ENCODE data around the gene SYNE1. TPM values are rescaled to one million over a fixed set of nuclear protein-coding genes. Genes with fewer than 3 reads are reported as not detected.
"Not testable (repeated sequence)": the region's sequence is repeated elsewhere in the genome, so short reads cannot be mapped to it uniquely, and the experiment has no call there.

The SYNE1 gene
- total RNA-seq, 1 donor from 2014 or later = 31.3 TPM

DNA sequence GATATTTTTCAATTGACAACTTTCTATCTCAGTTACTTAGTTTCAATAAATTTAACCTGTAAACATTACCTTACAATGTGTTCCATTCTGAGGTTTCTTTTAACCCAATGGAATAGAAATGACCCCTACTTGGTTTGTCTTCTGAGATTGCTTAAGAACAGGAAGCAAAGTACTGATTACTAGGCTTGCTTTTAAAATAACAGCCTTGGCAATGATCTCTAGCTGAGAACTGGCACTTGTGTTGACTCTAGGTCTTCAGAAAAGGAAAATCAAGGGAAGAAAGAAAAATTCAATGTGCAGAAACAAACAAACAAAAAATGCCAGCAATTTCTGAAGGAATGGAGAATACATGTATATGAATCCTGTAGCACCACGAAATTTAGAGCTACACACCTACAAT lies 66.1 kb downstream of the SYNE1 start:
- ATAC-seq (no peak), DNase-seq (ENCODE audit: low spot score) (no peak)

DNA sequence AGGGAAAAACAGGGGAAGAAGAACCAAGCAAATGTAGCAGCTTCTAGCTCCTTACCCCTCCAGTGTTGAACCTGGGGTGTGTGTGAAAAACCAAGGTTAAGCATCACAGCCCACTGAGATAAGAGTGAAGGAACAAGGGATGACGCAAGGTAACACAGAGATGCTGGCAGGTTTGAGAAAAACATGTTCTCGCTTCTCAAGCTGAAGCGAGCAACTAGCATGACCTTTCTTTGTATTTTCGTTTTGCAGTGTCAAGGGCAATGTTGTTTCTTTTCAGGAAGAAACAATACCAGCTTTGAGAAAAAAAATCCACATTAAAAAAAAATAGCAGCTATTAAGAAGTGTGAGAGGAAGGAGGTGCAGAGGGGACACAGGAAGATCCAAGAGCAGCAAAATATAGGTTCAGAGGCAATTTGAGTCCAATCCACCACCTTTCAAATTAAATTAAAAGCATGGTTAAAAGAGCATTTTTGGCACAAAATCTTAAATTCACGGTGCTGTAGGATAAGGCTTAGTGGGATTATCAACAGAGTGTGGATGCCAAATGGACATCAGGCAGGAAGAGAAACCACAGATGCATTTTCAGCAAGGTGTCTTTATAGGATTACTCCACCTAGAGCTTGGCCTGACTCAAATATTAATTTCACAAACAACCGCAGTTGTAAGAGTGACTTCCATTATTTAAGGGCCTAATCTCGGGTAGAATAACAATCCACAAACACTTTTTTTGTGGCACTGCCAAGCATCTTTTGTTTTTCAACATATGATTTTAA lies 70.9 kb downstream of the SYNE1 start:
- no peak for ATAC-seq
- no peak for DNase-seq (ENCODE audit: low spot score)

DNA sequence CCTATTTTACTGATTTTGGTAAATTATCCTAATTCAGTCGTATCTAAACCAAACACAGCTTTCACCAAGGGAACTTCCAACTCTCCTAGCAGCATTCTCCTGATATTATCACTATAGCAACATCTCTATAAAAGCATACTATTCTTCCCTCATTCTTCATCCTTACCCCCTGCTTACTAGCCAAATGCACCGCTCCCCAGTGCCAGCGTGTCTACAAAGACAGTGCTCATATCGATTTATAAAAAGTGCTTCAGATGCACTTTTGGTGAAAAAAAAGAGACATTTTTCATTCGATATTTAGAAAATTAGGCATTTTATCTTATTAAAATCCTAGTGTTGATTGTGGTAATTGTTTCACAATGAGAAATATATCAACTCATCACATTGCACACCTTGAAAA lies 74.0 kb downstream of the SYNE1 start:
- ATAC-seq (no peak), DNase-seq (ENCODE audit: low spot score) (no peak)

DNA sequence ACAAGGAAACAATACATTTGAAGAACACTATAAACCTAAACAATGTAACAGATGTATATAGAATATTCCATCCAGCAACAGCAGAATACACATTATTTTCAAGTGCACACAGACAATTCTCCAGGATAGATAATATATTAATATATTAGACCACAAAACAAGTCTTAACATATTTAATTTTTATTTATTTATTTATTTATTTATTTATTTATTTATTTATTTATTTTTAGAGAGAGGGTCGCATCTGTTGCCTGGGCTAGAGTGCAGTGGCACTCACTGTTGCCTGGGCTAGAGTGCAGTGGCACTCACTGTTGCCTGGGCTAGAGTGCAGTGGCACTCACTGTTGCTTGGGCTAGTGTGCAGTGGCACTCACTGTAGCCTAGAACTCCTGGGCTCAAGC lies 78.4 kb downstream of the SYNE1 start:
- DNase-seq (ENCODE audit: low spot score); ATAC-seq: not testable (repeated sequence)

DNA sequence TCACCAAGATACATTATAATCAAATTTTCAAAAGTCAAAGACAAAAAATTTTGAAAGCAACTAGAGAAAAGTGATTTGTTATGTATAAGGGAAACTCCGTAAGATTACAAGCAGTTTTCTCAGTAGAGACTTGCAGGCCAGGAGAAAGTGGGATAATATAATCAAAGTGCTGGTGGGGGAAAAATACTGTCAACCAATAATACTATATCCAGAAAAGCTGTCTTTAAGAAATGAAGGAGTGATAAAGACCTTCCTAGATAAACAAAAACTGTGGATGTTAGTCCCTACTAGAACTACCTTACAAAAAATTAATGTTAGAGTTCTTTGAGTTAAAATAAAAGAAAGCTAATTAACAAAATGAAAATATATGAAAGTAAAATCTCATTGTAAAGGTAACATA lies 79.7 kb downstream of the SYNE1 start:
- DNase-seq (ENCODE audit: low spot score) (no peak), ATAC-seq (no peak)

DNA sequence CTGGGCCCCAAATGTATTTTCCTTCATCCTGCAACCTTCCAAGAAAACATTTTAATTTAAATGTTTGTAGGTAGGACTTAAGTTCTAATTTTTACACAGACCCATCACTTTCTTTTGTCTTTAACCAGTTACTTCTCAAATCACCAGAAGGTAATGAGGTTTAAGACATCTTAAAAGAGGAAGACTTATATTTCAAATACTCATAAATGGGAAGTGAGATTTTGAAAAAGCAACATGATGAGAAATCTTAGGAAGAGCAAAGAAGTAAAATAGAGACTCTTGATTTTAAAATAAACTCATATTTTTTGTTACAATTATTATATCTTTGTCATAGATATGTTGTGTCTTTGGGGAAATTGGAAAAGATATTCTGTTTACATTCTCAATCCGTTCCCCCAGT lies 82.3 kb downstream of the SYNE1 start:
- DNase-seq (ENCODE audit: low spot score) = no peak
- ATAC-seq = no peak

DNA sequence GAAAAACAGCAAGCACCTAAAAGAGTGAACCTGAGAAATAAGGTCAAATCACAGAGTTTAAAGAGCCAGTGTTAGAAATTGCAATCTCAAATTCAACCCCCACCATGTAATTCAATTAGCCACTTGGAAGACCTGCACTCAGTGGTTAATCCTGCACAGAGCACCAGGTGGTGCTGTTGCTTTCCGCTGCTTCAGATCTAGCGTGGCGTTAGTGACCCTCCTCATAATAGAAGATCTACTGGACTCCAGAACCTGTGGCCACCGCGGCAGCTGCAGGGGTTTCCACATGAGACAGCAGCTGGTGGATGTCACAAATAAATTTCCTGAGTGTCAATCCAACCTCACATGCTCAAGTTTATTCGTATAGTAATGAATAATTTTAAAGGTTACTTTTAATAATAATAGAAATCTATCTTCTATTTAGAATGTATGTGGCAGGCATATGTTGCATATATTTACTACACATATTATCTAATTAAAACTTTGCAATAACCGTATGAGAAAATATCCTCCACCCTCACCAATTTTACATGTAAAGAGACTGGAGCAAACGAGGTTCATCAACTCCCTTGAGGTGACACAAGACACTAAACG lies 84.4 kb downstream of the SYNE1 start:
- DNase-seq (ENCODE audit: low spot score) (peak; percentile 61), ATAC-seq (peak; percentile 95)

DNA sequence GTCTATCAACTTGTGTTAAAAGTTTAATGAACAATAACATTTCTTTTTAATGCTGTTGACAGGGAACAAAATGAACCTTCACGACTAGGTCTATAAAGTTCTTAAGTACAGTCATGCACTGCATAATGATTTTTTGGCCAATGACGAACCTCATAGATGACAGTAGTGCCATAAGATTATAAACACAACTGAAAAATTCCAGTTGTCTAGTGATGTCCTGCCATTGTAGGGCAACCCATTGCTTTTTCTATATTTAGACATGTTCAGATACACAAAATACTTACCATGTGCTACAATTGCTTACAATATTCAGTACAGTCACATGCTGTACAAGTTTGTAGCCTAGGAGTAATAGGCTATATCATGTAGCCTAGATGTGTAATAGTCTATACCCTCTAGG lies 93.6 kb downstream of the SYNE1 start:
- no peak for ATAC-seq
- no peak for DNase-seq (ENCODE audit: low spot score)

DNA sequence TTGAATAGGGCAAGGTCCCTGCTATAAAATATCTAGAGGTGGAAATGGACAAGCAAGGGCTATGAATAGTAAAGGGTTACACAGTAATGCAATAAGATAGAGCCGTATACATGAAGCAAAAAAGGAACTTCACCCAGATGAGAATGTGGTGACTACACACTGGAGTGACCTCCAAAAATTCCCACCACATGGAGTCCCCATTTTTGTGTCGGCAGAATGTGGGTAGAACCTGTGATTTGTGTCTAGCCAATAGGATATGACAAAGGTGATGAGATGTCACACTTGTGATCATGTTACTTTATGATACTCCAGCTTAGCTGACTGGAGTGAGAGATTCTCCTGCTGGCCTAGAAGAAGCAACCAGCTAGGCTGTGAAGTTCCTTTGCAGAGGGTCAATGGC lies 96.8 kb downstream of the SYNE1 start:
- no peak for ATAC-seq

DNA sequence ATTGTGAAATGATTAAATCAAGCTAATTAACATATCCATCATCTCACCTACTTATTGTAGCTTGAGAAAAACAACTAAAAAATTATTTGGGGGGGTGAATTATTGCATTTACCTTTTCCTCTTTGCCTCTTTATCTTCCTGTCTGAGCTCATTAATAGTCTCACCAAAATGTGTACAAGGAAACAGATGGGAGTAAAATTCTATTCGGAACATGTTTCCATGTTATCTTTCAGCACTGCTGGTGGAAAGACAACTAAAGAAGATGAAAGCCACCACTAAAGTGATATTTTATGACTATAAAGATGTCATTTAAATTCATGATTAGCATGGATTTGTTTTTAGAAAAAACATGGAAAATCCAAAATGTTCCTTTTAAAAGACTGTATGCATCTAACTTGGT lies 102.6 kb downstream of the SYNE1 start:
- DNase-seq (ENCODE audit: low spot score) (no peak), ATAC-seq (no peak)

More for the DNA sequence above, 96.8 kb downstream of the SYNE1 start:
- DNase-seq (ENCODE audit: low spot score) = no peak

DNA sequence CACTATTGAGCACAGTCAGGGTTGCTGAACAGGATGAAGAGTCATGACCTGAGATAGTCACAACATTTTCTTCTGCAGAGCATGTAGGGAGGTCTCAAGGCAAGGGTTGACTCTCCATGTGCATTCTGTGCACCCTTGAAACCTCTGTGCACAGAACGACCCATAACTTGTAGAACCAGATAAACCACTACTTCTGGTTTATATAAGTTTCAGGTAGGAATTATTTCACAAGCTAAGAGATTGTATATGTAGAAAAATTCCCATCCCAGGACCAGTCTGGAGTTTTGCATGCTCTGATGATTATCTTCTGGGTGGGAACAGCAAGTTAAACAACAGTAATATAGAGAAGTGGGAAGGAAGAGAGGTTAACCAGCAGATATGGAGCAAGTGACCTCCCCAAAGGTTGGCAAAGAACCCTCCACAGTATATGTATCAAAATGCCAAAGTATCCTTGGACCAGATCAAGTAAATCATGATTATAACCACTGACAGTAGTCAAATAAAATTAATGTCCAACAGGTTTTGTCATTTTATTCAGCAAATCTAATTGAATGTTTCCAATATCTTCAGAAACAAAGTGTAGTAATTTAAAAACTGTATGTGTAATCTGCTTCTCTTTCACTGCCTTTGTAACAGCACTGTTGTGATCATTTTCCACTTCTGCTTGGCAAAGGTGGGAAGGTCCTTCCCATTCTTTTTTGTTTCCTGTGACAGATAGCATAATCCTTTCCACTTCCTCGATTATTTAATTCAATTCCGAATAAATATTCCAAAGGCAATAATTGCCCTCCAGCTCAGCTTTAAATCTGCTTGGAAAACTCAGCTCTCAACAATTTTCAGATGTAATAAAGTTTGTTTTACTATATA lies 104.4 kb downstream of the SYNE1 start:
- no peak for DNase-seq (ENCODE audit: low spot score)
- no peak for ATAC-seq

DNA sequence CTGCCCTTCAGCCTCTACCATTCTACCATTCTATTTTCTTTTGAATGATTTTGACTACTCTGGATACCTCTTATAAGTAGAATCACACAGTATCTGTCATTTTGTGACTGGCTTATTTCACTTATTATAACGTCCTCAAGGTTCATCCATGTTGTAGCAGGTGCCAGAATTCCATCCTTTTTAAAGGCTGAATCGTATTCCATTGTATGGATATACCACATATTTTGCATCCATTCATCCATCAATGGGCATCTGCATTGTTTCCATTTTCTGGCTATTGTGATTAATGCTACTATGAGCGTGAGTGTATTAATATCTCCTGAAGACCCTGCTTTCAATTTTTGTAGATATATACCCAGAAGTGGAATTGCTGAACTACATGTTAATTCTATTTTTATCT lies 105.5 kb downstream of the SYNE1 start:
- ATAC-seq = no peak

DNA sequence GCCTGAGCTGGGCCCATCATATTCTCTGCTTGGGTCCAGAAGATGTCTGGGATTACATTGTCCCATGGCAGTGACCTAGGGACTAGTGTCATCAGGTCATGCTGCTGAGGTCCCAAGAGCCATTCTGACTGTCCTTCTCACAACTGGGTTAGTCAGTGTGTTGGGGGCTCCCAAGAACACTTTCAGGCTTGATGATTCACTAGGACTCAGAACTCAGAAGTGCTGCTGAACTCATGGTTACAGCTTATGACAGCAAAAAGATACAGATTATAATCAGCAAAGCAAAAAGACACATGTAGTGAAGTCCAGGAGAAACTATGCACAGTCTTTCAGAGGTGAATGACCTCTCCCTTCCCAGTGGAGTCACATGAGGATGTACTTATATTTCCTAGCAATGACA lies 107.8 kb downstream of the SYNE1 start:
- ATAC-seq = no peak
- no peak for DNase-seq (ENCODE audit: low spot score)

More for the DNA sequence above, 105.5 kb downstream of the SYNE1 start:
- DNase-seq (ENCODE audit: low spot score) = no peak

DNA sequence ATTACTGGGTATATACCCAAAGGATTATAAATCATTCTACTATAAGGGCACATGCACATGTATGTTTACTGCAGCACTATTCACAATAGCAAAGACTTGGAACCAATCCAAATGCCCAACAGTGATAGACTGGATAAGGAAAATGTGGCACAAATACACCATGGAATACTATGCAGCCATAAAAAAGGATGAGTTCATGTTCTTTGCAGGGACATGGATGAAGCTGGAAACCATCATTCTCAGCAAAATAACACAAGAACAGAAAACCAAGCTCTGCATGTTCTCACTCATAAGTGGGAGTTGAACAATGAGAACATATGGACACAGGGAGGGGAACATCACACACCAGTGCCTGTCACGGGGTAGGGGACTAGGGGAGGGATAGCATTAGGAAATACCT lies 123.0 kb downstream of the SYNE1 start:
- DNase-seq (ENCODE audit: low spot score); ATAC-seq: not testable (repeated sequence)

DNA sequence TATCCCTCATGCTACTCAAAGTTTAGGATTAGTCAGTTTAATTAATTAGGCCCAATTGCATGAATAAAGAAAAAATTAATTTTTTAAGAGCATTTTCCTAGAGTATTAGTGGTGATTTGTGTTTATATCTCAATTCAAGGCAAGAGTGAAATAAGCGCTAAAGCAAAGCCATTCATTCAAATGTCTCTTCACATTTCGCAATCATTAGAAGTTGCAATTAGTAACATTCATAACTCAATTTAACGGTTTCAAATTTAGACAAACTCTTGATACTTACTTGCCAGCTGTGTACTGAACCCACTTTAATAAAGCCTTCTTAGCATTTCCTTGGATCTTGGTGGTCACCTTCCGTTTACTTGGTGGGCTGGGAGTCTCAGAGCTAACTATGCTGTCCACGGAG lies 127.2 kb downstream of the SYNE1 start:
- DNase-seq (ENCODE audit: low spot score) = no peak
- no peak for ATAC-seq

DNA sequence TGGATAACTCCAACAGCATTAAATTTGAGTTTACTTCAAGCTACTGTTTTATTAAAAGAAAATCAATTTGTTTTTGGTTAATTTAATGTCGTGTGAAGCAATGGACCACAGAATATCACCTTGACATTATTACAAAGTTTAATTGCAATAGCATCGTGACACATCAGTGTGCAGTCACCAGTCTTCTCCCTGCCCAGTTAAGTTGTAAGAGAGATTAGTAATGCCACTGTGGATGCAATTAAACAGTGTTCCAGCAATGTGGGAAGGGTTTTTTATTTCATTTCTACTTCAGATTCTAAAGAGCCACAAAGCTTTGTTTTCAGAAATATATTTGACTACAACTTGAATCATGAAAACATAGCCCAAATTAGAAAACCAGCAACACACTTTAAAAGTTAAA lies 128.7 kb downstream of the SYNE1 start:
- DNase-seq (ENCODE audit: low spot score) (no peak), ATAC-seq (no peak)

DNA sequence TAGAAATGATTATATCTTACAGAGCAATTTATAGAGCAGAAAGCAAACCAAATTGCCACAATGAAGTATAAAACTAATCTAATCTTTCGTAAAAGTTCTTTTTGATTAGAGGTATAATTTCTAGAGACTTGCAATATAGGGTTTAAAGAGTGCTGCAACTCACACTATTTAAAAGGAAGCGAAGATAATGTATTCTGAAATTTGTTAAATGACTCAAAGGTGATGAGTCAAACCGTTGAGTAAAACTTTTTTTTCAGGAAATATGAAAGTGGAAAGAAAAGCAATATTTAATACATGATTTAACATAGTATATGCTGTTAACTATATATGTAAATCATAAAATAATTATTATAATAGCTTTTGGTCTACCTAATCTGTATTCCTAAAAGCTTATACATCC lies 133.6 kb downstream of the SYNE1 start:
- DNase-seq (ENCODE audit: low spot score) = no peak
- no peak for ATAC-seq

DNA sequence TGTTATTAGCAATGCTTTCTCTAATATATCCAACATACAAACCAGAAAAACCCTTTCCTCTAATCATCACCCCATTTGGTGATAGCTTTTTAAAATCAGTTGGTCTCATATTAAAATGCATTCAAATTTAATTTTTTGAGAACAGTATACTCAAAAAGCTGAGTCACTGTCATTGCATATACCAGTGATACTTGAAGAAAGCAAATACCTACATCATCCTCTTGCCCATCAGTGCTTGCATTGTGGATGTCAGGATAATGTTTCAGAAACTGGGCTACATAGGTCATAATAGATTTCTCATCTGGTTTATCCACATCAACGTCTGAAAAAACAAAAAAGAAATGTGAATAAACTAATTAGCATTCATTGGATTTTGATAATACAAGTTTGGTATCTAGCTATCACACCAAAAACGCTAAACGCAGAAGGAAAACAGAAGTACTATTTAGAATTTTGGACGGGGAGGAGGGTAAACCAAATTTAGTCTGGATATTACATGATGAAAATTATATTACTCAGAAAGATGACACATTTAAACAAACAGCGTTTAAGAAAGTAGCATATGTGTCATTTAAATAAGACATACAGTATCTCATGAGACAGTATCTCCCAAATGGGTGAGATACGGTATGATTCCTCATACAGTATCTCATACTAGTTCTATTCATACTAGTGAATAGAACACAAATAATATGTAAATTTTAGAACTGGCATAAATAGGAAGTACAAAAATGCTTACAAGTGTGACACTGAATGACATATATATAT lies 134.6 kb downstream of the SYNE1 start:
- DNase-seq (ENCODE audit: low spot score) = no peak
- no peak for ATAC-seq

DNA sequence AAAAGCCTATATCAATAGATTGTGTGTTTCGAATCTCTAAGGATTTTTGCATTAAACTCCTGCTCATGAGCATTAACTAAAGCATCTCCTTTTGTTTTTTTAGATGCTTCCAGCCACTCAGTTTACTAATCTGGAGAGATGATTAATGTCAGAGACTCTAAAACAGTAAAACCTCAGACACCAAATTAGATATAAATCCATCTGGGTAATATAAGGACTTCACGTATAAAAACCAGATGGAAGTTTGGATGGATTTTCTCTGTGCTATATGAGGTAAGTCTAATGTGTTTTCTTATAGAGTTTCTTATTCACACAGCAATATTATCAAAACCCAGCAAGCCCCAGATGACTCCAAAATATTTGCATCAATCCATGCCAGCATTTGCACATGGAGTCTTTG lies 137.2 kb downstream of the SYNE1 start:
- DNase-seq (ENCODE audit: low spot score) (no peak), ATAC-seq (no peak)

DNA sequence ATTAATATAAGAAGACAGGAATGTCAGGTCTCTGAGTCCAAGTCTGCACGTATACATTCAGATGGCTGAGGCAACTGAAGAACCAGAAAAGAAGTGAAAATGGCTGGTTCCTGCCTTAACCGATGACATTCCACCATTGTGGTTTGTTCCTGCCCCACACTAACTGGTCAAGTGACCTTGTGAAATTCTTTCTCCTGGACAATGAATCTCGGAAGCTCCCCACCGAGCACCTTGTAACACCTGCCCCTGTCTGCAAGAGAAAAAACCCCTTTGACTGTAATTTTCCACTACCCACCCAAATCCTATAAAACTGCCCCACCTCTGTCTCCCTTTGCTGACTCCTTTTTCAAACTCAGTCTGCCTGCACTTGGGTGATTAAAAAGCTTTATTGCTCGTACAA lies 140.4 kb downstream of the SYNE1 start:
- no peak for ATAC-seq
- DNase-seq (ENCODE audit: low spot score) = no peak

DNA sequence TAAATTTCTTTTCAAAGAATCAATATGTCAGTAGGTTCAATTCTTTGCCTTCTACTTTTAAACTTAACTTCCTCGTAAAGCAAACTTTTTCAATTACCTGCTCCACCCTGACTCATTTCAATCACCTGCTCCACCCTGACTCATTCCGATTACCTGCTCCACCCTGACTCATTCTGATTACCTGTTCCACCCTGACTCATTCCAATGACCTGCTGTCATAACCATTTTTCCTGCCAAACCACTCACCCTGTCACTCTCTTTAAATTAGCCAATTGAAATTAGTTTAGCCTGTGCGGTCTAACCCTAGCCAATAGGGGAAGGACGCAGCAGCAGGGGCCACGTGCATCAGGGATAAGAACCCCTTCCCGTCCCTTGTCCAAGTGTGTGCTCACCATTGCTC lies 141.7 kb downstream of the SYNE1 start:
- not testable (repeated sequence) for DNase-seq (ENCODE audit: low spot score); ATAC-seq
